Measurements from ENCODE around the gene NECAP2.

Gene NECAP2

DNA sequence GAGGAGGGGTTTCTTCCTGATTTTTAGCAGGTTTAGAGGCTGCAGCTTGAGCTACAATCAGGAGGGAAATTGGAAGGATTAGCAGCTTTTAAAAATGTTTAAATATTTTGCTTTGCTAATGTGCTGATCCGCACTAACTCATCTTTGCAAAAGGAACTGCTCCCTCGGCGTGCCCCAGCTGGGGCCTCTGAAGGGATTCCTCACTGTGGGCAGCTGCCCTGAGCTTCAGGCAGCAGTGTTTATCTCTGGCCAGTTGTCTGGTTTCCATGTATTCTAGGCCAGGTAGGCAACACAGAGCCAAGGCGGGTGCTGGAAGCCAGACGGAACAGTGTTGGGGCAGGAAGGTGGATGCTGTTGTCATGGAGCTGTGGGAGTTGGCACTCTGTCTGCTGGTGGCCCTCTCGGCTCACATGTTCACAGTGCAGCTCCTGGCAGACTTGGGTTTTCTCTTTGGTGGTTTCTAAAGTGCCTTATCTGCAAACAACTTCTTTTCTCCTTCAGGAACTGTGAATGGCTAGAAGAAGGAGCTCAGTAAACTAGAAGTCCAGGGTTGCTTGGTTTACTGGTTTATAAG is 18.9 kb downstream of the NECAP2 start:
- no peak overlapping the region for H3K27ac ChIP-seq (replicated peaks)
- no peak for DNase-seq (ENCODE audit: low read depth in 1 of 2, low spot score in 1 of 2)
- no peak overlapping the region for H3K4me3 ChIP-seq (replicated peaks; ENCODE audit: insufficient read depth, low read length)
- no peaks in the 10 kb centered on the region for H3K27me3 ChIP-seq (ENCODE audit: insufficient read depth, poor library complexity, severe bottlenecking)
- TF ChIP-seq, protein P1, sequence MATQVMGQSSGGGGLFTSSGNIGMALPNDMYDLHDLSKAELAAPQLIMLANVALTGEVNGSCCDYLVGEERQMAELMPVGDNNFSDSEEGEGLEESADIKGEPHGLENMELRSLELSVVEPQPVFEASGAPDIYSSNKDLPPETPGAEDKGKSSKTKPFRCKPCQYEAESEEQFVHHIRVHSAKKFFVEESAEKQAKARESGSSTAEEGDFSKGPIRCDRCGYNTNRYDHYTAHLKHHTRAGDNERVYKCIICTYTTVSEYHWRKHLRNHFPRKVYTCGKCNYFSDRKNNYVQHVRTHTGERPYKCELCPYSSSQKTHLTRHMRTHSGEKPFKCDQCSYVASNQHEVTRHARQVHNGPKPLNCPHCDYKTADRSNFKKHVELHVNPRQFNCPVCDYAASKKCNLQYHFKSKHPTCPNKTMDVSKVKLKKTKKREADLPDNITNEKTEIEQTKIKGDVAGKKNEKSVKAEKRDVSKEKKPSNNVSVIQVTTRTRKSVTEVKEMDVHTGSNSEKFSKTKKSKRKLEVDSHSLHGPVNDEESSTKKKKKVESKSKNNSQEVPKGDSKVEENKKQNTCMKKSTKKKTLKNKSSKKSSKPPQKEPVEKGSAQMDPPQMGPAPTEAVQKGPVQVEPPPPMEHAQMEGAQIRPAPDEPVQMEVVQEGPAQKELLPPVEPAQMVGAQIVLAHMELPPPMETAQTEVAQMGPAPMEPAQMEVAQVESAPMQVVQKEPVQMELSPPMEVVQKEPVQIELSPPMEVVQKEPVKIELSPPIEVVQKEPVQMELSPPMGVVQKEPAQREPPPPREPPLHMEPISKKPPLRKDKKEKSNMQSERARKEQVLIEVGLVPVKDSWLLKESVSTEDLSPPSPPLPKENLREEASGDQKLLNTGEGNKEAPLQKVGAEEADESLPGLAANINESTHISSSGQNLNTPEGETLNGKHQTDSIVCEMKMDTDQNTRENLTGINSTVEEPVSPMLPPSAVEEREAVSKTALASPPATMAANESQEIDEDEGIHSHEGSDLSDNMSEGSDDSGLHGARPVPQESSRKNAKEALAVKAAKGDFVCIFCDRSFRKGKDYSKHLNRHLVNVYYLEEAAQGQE (IDR thresholded peaks at IDR 0.05; ENCODE audit: insufficient replicate concordance, low read depth) = no peak
- TF ChIP-seq GABPA (IDR thresholded peaks at IDR 0.05; ENCODE audit: low read depth) (no peak), SPI1 (IDR thresholded peaks at IDR 0.05; ENCODE audit: borderline replicate concordance, low read depth) (no peak), POLR2AphosphoS5 (IDR thresholded peaks at IDR 0.05; ENCODE audit: low read depth) (no peak)
- TF ChIP-seq, protein P2, sequence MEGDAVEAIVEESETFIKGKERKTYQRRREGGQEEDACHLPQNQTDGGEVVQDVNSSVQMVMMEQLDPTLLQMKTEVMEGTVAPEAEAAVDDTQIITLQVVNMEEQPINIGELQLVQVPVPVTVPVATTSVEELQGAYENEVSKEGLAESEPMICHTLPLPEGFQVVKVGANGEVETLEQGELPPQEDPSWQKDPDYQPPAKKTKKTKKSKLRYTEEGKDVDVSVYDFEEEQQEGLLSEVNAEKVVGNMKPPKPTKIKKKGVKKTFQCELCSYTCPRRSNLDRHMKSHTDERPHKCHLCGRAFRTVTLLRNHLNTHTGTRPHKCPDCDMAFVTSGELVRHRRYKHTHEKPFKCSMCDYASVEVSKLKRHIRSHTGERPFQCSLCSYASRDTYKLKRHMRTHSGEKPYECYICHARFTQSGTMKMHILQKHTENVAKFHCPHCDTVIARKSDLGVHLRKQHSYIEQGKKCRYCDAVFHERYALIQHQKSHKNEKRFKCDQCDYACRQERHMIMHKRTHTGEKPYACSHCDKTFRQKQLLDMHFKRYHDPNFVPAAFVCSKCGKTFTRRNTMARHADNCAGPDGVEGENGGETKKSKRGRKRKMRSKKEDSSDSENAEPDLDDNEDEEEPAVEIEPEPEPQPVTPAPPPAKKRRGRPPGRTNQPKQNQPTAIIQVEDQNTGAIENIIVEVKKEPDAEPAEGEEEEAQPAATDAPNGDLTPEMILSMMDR (IDR thresholded peaks at IDR 0.05; ENCODE audit: insufficient read depth, low read length) = no peak

DNA sequence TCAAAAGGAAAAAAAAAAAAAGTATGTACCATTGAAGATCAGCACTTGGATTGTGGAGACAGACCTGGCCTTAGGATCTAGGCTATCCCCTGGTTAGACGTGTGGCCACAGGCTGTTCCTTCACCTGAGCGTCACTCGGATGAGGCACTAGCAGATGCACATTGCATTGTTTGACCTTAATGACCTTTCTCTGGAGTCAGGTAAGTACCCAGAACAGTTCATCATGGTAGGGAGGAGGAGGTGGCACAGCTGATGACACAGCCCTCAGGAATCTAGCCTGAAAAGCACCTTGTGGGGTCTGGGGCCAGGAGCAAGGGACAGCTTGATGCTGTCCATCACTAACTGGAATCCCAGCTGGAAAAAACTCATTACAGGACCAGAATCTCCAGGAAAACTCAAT is 21.2 kb downstream of the NECAP2 start:
- no peak overlapping the region for H3K27ac ChIP-seq (replicated peaks)
- H3K4me3 ChIP-seq (replicated peaks; ENCODE audit: insufficient read depth, low read length) = no peak overlapping the region
- no peaks in the 10 kb centered on the region for H3K27me3 ChIP-seq (ENCODE audit: insufficient read depth, poor library complexity, severe bottlenecking)
- TF ChIP-seq SPI1 (IDR thresholded peaks at IDR 0.05; ENCODE audit: borderline replicate concordance, low read depth) (no peak), POLR2AphosphoS5 (IDR thresholded peaks at IDR 0.05; ENCODE audit: low read depth) (no peak), GABPA (IDR thresholded peaks at IDR 0.05; ENCODE audit: low read depth) (no peak)
- TF ChIP-seq, protein P1 (IDR thresholded peaks at IDR 0.05; ENCODE audit: insufficient replicate concordance, low read depth) = no peak
- TF ChIP-seq, protein P2 (IDR thresholded peaks at IDR 0.05; ENCODE audit: insufficient read depth, low read length) = no peak
- no peak for DNase-seq (ENCODE audit: low read depth in 1 of 2, low spot score in 1 of 2)

DNA sequence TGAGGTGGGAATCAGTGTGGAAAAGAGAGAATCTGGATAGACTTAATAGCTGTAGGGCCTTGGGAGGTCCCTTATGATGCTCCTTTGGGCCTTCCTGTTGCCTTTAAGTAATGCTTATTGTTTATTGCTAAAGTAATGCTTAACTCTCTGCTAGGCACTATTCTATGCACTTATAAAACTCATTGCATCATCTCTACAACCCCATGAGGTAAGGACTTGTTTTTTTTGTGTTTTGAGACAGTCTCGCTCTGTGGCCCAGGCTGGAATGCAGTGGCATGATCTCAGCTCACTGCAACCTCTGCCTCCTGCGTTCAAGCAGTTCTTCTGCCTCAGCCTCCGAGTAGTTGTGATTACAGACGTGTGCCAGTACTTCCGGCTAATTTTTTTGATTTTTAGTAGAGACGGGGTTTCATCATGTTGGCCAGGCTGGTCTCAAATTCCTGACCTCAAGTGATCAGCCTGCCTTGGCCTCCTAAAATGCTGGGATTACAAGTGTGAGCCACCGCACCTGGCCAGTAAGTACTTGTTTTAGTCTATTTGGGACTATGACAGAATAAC is 22.3 kb downstream of the NECAP2 start:
- DNase-seq (ENCODE audit: low read depth in 1 of 2, low spot score in 1 of 2) = no peak
- Histone ChIP-seq H3K4me3 (replicated peaks; ENCODE audit: insufficient read depth, low read length) (no peak overlapping the region), H3K27ac (replicated peaks) (no peak overlapping the region), H3K27me3 (ENCODE audit: insufficient read depth, poor library complexity, severe bottlenecking) (no peaks in the 10 kb centered on the region)
- TF ChIP-seq POLR2AphosphoS5 (IDR thresholded peaks at IDR 0.05; ENCODE audit: low read depth) = no peak
- TF ChIP-seq SPI1 (IDR thresholded peaks at IDR 0.05; ENCODE audit: borderline replicate concordance, low read depth) = no peak
- TF ChIP-seq GABPA (IDR thresholded peaks at IDR 0.05; ENCODE audit: low read depth) = no peak
- TF ChIP-seq, protein P2 (IDR thresholded peaks at IDR 0.05; ENCODE audit: insufficient read depth, low read length) = no peak
- TF ChIP-seq, protein P1 (IDR thresholded peaks at IDR 0.05; ENCODE audit: insufficient replicate concordance, low read depth) = no peak
